DOHH2 (cell line): Measurements from ENCODE around the gene GATA6.

ENCODE experiments used
- H3F3A ChIP-seq: fragments of 200-600 bp; sonication (generic), shearing (Covaris generic); 2 replicates; pipeline ENCODE4 v1.6.0; 2016; ENCODE audit warnings: antibody characterized with exemption, mild to moderate bottlenecking; ENCODE audit not compliant: control insufficient read depth, insufficient read depth
- H3K27ac ChIP-seq: fragments of 200-600 bp; sonication (generic); 2 replicates; pipeline ENCODE4 v1.5.1; 2014; ENCODE audit warnings: low read depth, mild to moderate bottlenecking, low read length, moderate library complexity
- H3K27me3 ChIP-seq: fragments of 200-600 bp; sonication (generic); 2 replicates; pipeline ENCODE4 v1.6.1; 2014; ENCODE audit warnings: mild to moderate bottlenecking, low read length, mixed read lengths; ENCODE audit not compliant: control insufficient read depth
- H3K36me3 ChIP-seq: fragments of 200-600 bp; sonication (generic); 2 replicates; pipeline ENCODE4 v1.6.1; 2014; ENCODE audit warnings: mild to moderate bottlenecking, low read length, moderate library complexity, mixed read lengths; ENCODE audit not compliant: control insufficient read depth
- H3K4me1 ChIP-seq: fragments of 200-600 bp; sonication (generic); 2 replicates; pipeline ENCODE4 v1.6.1; 2014; ENCODE audit warnings: mild to moderate bottlenecking, low read length, mixed read lengths; ENCODE audit not compliant: control insufficient read depth
- H3K4me2 ChIP-seq: fragments of 200-600 bp; sonication (generic); 2 replicates; pipeline ENCODE4 v1.6.0; 2014; ENCODE audit warnings: mild to moderate bottlenecking, low read length, moderate library complexity
- H3K4me3 ChIP-seq: fragments of 200-600 bp; sonication (generic); 2 replicates; pipeline ENCODE4 v1.5.1; 2014; ENCODE audit warnings: mild to moderate bottlenecking, low read length, mixed read lengths
- H3K79me2 ChIP-seq: fragments of 200-600 bp; sonication (generic); 2 replicates; pipeline ENCODE4 v1.6.1; 2014; ENCODE audit warnings: mild to moderate bottlenecking, low read length, mixed read lengths; ENCODE audit not compliant: control insufficient read depth
- H3K9me2 ChIP-seq: fragments of 200-600 bp; sonication (generic); replicated peaks from 2 replicates; pipeline ENCODE4 v1.6.1; 2014; ENCODE audit warnings: mild to moderate bottlenecking, low read length, mixed read lengths; ENCODE audit not compliant: control insufficient read depth
- H3K9me3 ChIP-seq: fragments of 200-600 bp; sonication (generic); 2 replicates; pipeline ENCODE4 v1.6.1; 2014; ENCODE audit warnings: antibody characterized with exemption, low read length, mixed read lengths; ENCODE audit not compliant: control insufficient read depth, insufficient read depth
- H4K20me1 ChIP-seq: fragments of 200-600 bp; sonication (generic); 2 replicates; pipeline ENCODE4 v1.6.0; 2014; ENCODE audit warnings: low read depth, mild to moderate bottlenecking, antibody characterized with exemption, low read length, moderate library complexity; ENCODE audit not compliant: control insufficient read depth, insufficient read depth
- CTCF ChIP-seq: fragments of 200-600 bp; sonication (generic); IDR thresholded peaks from one replicate; pipeline ENCODE4 v1.5.1; 2014; ENCODE audit warnings: antibody characterized with exemption, mild to moderate bottlenecking, low read depth, low read length; ENCODE audit not compliant: poor library complexity, severe bottlenecking
- EZH2phosphoT487 ChIP-seq: fragments of 200-600 bp; sonication (generic); IDR thresholded peaks from 2 replicates; pipeline ENCODE4 v1.6.1; 2017; ENCODE audit warnings: borderline replicate concordance, mild to moderate bottlenecking, antibody characterized with exemption, low read length, moderate library complexity, mixed read lengths

Gene GATA6

DNA sequence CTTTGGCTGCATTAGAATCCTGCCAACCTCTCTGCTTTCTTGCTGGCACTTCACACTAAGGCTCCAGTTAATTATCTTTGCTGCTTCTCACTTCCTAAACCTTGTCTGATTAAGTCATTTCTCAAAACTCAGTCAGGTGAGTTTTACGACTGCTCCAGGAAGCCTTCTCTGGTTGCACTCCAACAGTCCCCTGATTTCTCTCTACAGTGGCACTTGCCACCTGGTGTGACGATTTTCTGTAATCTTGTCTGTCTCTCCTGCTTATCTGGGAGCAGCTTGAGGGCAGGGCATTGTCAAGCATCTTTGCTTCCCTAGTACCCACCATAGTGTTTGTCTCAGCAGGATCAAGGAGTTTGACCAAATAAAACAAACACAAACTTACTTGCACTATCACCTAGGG lies 10.4 kb upstream of the GATA6 start:
- Histone ChIP-seq H3K79me2 (no peaks in the 10 kb centered on the region), H3K36me3 (no peaks in the 10 kb centered on the region), H3K27me3 (no peaks in the 10 kb centered on the region), H3F3A (no peaks in the 10 kb centered on the region), H3K4me1 (no peaks in the 10 kb centered on the region), H3K4me2 (no peak overlapping the region), H3K4me3 (no peak overlapping the region), H4K20me1 (no peaks in the 10 kb centered on the region), H3K27ac (no peak overlapping the region), H3K9me2 (no peaks in the 10 kb centered on the region), H3K9me3 (no peaks in the 10 kb centered on the region)
- TF ChIP-seq CTCF (no peak), EZH2phosphoT487 (no peak)

GRCh38 chr18:22161090-22161489 lies 8.3 kb upstream of the GATA6 start:
- Histone ChIP-seq H4K20me1 (no peaks in the 10 kb centered on the region), H3K27ac (no peak overlapping the region), H3K9me3 (peaks cover 1% of the 10 kb centered on the region; the same call in 1 of the 2 replicates), H3K4me1 (no peaks in the 10 kb centered on the region), H3K27me3 (no peaks in the 10 kb centered on the region), H3K36me3 (no peaks in the 10 kb centered on the region), H3F3A (no peaks in the 10 kb centered on the region), H3K4me3 (no peak overlapping the region), H3K4me2 (no peak overlapping the region), H3K79me2 (no peaks in the 10 kb centered on the region), H3K9me2 (no peaks in the 10 kb centered on the region)
- no peak for TF ChIP-seq CTCF
- TF ChIP-seq EZH2phosphoT487, result no peak

GRCh38 chr18:22163416-22164161 lies 5.8 kb upstream of the GATA6 start:
- peaks cover 7% of the 10 kb centered on the region; the same call in 1 of the 2 replicates for H3K9me3 ChIP-seq
- no peaks in the 10 kb centered on the region for H3F3A ChIP-seq
- TF ChIP-seq CTCF, result no peak
- TF ChIP-seq EZH2phosphoT487, result no peak
- H3K79me2 ChIP-seq, result no peaks in the 10 kb centered on the region
- H4K20me1 ChIP-seq, result no peaks in the 10 kb centered on the region
- H3K9me2 ChIP-seq, result no peaks in the 10 kb centered on the region
- H3K4me2 ChIP-seq, result no peak overlapping the region
- no peaks in the 10 kb centered on the region for H3K27me3 ChIP-seq
- no peaks in the 10 kb centered on the region for H3K4me1 ChIP-seq
- H3K4me3 ChIP-seq, result no peak overlapping the region
- no peaks in the 10 kb centered on the region for H3K36me3 ChIP-seq
- no peak overlapping the region for H3K27ac ChIP-seq
